Esophagus (tissue), 2 donors: Measurements from ENCODE around the gene PRRT1. TPM values are rescaled to one million over a fixed set of nuclear protein-coding genes. Genes with fewer than 3 reads are reported as not detected.
A peak's percentile ranks its signal among the peaks of the same experiment; 100 is the strongest.

ENCODE experiments used
- H3K27ac ChIP-seq, 2 donors: one replicate each; pipeline ENCODE4 v1.5.1; 2013; ENCODE audit warnings: low read depth in 2 of 2, mild to moderate bottlenecking in 2 of 2, inconsistent platforms in 1 of 2, low read length in 1 of 2, moderate library complexity in 1 of 2
- H3K27me3 ChIP-seq, 2 donors: one replicate each; pipeline ENCODE4 v1.6.1; 2013; ENCODE audit warnings: low read length in 2 of 2, control low read depth in 1 of 2, mild to moderate bottlenecking in 1 of 2; ENCODE audit not compliant: insufficient read depth in 2 of 2, control insufficient read depth in 1 of 2
- H3K36me3 ChIP-seq, 2 donors: one replicate each; pipeline ENCODE4 v1.6.1; 2013; ENCODE audit warnings: low read length in 1 of 2; ENCODE audit not compliant: control insufficient read depth in 2 of 2, insufficient read depth in 2 of 2
- H3K4me1 ChIP-seq, 2 donors: one replicate each; pipeline ENCODE4 v1.6.1; 2013; ENCODE audit warnings: low read length in 1 of 2; ENCODE audit not compliant: control insufficient read depth in 2 of 2, insufficient read depth in 2 of 2
- H3K4me3 ChIP-seq, 2 donors: one replicate each; pipeline ENCODE4 v1.5.1; 2013; ENCODE audit warnings: low read length in 2 of 2, mild to moderate bottlenecking in 2 of 2, low read depth in 1 of 2, moderate library complexity in 1 of 2
- H3K9me3 ChIP-seq, 2 donors: one replicate each; pipeline ENCODE4 v1.6.1; 2013; ENCODE audit warnings: mild to moderate bottlenecking in 2 of 2, low read depth in 1 of 2, low read length in 1 of 2, moderate library complexity in 1 of 2; ENCODE audit not compliant: control insufficient read depth in 2 of 2, insufficient read depth in 1 of 2
- WGBS, 2 donors: extraction: QIAGEN DNeasy Blood & Tissue Kit; methylation state at CpG; one replicate each; pipeline ENCODE4 v1.1.7; 2013; 5-methylcytosine and 5-hydroxymethylcytosine counted together
- polyA plus RNA-seq, 2 donors: library from polyadenylated mRNA; stranded (reverse); fragments of 200-250 nt; gene quantifications; one replicate each; pipeline ENCODE4 v1.2.3, GENCODE V29; 2013
- donor health status: healthy with polysubstance abuse.
- donor health status: Bipolar disorder and iron deficiency.

PRRT1 gene
- polyA plus RNA-seq, 2 donors, result 1.8 to 2.3 TPM

- Histone ChIP-seq H3K4me3 (no peak overlapping the region), H3K36me3 (peaks cover 0 to 49% of the 10 kb centered on the region in 2 donors), H3K27ac (no peak overlapping the region), H3K27me3 (no peaks in the 10 kb centered on the region), H3K9me3 (no peaks in the 10 kb centered on the region), H3K4me1 (peaks cover 0 to 3% of the 10 kb centered on the region in 2 donors)
- 74 to 77% methylated on average over 32 of the region's 32 CpGs for WGBS, 2 donors
Observed at GRCh38 chr6:32167154-32167760, 15.5 kb upstream of the PRRT1 start.

- Histone ChIP-seq H3K9me3 (no peaks in the 10 kb centered on the region), H3K27me3 (no peaks in the 10 kb centered on the region), H3K4me3 (no peak overlapping the region), H3K36me3 (peaks cover 0 to 49% of the 10 kb centered on the region in 2 donors), H3K27ac (no peak overlapping the region), H3K4me1 (peaks cover 0 to 3% of the 10 kb centered on the region in 2 donors)
- 85% methylated on average over 30 of the region's 30 CpGs for WGBS, 2 donors
Observed at GRCh38 chr6:32166411-32167061, 14.8 kb upstream of the PRRT1 start.

GRCh38 chr6:32164295-32164694 is 12.6 kb upstream of the PRRT1 start, which contains the start of gene EGFL8:
Gene EGFL8 (plus strand): TSS chr6:32164595. CDS start chr6:32166166, 1,571 bp downstream.
- peaks cover 0 to 33% of the 10 kb centered on the region in 2 donors for H3K36me3 ChIP-seq
- no peak within 1 kb of the TSS for H3K27ac ChIP-seq
- H3K4me1 ChIP-seq, result peaks cover 0 to 3% of the 10 kb centered on the region in 2 donors

GRCh38 chr6:32163559-32164258 is 12.0 kb upstream of the PRRT1 start:
- H3K4me3 ChIP-seq, result no peak overlapping the region
- H3K36me3 ChIP-seq, result peaks cover 0 to 30% of the 10 kb centered on the region in 2 donors
- H3K27ac ChIP-seq, result no peak overlapping the region
- peaks cover 0 to 3% of the 10 kb centered on the region in 2 donors for H3K4me1 ChIP-seq
- H3K27me3 ChIP-seq, result no peaks in the 10 kb centered on the region
- no peaks in the 10 kb centered on the region for H3K9me3 ChIP-seq
- 86 to 88% methylated on average over 7 of the region's 7 CpGs for WGBS, 2 donors

More at GRCh38 chr6:32164295-32164694, 12.6 kb upstream of the PRRT1 start, which contains the start of gene EGFL8:
- Histone ChIP-seq H3K4me3 (no peak within 1 kb of the TSS), H3K27me3 (no peaks in the 10 kb centered on the region), H3K9me3 (no peaks in the 10 kb centered on the region)

- Histone ChIP-seq H3K4me1 (peaks cover 0 to 11% of the 10 kb centered on the region in 2 donors), H3K27me3 (no peaks in the 10 kb centered on the region), H3K4me3 (no peak overlapping the region), H3K27ac (no peak overlapping the region), H3K9me3 (no peaks in the 10 kb centered on the region), H3K36me3 (peaks cover 4 to 24% of the 10 kb centered on the region in 2 donors)
Observed at GRCh38 chr6:32158052-32158451, 6.3 kb upstream of the PRRT1 start.

GRCh38 chr6:32156891-32157290 is 5.2 kb upstream of the PRRT1 start:
- 89 to 91% methylated on average over 9 of the region's 9 CpGs for WGBS, 2 donors
- peaks cover 4 to 18% of the 10 kb centered on the region in 2 donors for H3K36me3 ChIP-seq
- no peaks in the 10 kb centered on the region for H3K27me3 ChIP-seq
- H3K9me3 ChIP-seq, result no peaks in the 10 kb centered on the region
- no peak overlapping the region for H3K27ac ChIP-seq
- H3K4me1 ChIP-seq, result peaks cover 3 to 11% of the 10 kb centered on the region in 2 donors
- H3K4me3 ChIP-seq, result no peak overlapping the region

DNA sequence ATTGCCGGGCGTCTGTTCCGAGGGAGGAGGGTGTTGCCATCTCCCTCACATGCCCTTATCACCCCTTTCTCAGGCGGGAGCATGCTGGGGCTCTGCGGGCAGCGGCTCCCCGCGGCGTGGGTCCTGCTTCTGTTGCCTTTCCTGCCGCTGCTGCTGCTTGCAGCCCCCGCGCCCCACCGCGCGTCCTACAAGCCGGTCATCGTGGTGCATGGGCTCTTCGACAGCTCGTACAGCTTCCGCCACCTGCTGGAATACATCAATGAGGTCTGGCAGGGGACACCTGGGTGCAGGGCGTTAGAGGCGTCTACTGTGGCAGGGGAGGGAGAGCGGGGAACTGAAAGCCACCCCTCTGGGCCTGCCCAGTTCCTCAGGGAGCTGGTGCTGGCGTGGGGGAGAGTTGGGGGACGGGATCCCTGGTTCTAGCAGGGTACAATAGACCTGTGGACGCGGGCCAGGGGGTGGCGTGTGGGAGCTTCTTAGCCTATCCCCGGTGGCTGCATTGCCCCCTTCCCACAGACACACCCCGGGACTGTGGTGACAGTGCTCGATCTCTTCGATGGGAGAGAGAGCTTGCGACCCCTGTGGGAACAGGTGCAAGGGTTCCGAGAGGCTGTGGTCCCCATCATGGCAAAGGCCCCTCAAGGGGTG is 2.9 kb upstream of the PRRT1 start:
- peaks cover 3 to 11% of the 10 kb centered on the region in 2 donors for H3K4me1 ChIP-seq
- peak overlapping the region; percentile 75 to 92 for H3K4me3 ChIP-seq
- H3K27me3 ChIP-seq, result no peaks in the 10 kb centered on the region
- H3K27ac ChIP-seq, result peak overlapping the region; percentile 85 to 97
- 3 to 5% methylated on average over 33 to 34 of the region's 34 CpGs for WGBS, 2 donors
- peaks cover 4 to 18% of the 10 kb centered on the region in 2 donors for H3K36me3 ChIP-seq
- no peaks in the 10 kb centered on the region for H3K9me3 ChIP-seq

- H3K9me3 ChIP-seq, result no peaks in the 10 kb centered on the region
- no peaks in the 10 kb centered on the region for H3K27me3 ChIP-seq
- peak within 1 kb of the TSS; percentile 85 to 97 for H3K27ac ChIP-seq
- 1% methylated on average over 52 of the region's 52 CpGs for WGBS, 2 donors
- peaks cover 4 to 18% of the 10 kb centered on the region in 2 donors for H3K36me3 ChIP-seq
- peak within 1 kb of the TSS; percentile 75 to 92 for H3K4me3 ChIP-seq
- peaks cover 3 to 11% of the 10 kb centered on the region in 2 donors for H3K4me1 ChIP-seq
Observed at GRCh38 chr6:32153564-32154513, 2.1 kb upstream of the PRRT1 start, which contains the start of gene PPT2. Gene PPT2 (plus strand): TSS chr6:32154141. CDS start chr6:32154595, 454 bp downstream.
